ENCODE results near the gene PRR33.

Gene PRR33

GRCh38 chr11:1916132-1916985 lies 24.7 kb upstream of the PRR33 start:
- DNase-seq: no peak

GRCh38 chr11:1915795-1916131 lies 24.1 kb upstream of the PRR33 start:
- no peak for DNase-seq

GRCh38 chr11:1913271-1914060 lies 21.8 kb upstream of the PRR33 start:
- DNase-seq: no peak

- no peak for DNase-seq
Measured at GRCh38 chr11:1912289-1912878, 20.7 kb upstream of the PRR33 start.

- DNase-seq: no peak
Measured at GRCh38 chr11:1909524-1909923, 17.8 kb upstream of the PRR33 start.

GRCh38 chr11:1908618-1909017 lies 16.9 kb upstream of the PRR33 start:
- no peak for DNase-seq

DNA sequence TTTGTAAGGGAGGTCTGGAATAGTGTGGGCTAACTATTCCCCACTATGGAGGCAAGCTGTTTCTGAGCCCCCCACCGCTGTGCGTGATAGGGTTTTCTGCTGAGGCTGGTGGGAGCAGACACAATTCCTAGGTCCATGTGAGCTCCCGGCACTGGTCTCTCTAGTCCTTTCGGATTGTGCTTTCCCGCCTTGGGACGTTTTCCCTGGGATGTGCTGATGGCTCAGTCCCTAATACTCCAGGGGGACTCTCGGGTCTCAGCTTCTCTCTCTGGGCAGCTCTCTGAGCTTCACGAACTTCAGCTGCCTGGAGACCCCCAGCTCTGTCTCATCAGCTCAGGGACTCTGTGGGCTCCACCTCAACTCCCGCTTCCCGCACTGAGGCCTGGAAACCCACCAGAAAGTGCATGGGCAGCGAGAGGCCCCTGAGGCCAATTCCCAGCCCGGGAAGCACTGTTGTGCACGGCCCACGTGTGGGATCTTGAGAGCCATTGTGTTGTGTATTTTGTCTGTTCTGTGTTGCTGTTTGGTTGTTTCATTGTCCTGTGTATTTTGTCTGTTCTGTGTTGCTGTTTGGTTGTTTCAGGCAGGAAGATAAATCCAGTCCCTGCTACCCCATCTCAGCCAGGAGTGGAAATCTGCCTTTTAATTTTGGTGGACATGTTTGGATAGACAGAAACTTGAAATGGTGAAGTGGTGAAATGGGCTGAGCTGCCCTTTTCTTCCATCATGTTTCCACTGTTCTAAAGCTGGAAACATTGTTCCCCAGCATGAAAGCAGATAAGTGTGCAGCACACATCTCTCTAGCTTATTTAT lies 15.1 kb upstream of the PRR33 start:
- DNase-seq: no peak

GRCh38 chr11:1906181-1906580 lies 14.5 kb upstream of the PRR33 start:
- no peak for DNase-seq

DNA sequence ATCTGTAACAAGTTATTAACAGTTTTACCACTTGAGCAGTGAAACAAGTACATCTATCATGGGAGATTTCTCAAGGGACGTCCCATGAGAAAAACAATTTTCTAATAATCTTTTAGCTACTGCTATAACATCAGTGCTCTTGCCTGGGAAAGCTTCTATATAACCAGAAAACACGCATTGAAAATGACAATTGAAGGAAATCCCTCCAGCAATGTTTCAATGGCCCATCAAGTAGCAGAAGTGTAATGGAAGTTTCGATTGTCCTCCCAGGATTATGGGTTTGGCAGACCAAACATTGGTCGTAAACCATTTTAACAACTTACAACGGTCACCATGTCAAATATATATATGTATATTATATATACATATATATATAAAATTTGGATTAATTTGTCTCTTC lies 8.0 kb upstream of the PRR33 start:
- no peak for DNase-seq

GRCh38 chr11:1899090-1899489 lies 7.4 kb upstream of the PRR33 start:
- DNase-seq: no peak

DNA sequence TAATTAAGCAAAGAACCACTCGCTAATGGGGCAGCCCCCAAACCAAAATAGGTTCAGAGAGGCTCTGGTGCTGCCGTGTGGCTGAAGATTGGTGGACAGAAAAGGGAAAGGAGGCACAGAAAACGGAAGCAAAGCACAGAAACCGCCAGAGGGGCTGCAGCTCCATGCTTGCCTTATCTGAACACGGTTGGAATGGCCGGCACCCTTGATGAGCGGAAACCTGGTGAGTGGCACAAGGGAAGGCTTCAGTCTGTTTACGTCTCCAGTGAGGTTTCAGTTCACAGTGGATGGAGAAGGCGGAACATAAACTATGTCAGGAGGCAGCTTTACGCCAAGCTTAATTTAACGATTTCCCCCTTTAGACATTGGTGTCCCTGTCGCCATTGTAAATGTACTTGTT lies 5.2 kb upstream of the PRR33 start:
- DNase-seq: no peak

DNA sequence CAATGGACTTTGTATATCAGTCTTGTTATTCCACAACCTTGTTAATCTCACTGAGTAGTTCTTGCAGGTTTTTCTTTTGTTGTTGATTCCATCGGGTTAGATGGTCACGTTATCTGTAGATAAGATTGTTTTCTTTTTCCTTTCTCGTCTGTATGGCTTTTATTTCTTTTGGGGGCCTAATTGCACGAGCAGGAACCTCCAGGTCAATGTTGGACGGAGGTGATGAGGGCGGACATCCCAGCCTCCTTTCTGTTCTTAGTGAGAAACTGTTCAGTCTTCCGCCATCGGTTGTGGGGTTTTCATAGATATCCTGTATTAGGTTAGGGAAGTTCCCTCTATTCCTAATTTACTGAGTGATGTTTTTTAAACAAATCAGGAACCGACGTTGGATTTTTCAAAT lies 4.8 kb upstream of the PRR33 start:
- DNase-seq: no peak

GRCh38 chr11:1894759-1895158 lies 3.1 kb upstream of the PRR33 start:
- DNase-seq: no peak

- DNase-seq: no peak
Measured at GRCh38 chr11:1893581-1894359, 2.1 kb upstream of the PRR33 start.

DNA sequence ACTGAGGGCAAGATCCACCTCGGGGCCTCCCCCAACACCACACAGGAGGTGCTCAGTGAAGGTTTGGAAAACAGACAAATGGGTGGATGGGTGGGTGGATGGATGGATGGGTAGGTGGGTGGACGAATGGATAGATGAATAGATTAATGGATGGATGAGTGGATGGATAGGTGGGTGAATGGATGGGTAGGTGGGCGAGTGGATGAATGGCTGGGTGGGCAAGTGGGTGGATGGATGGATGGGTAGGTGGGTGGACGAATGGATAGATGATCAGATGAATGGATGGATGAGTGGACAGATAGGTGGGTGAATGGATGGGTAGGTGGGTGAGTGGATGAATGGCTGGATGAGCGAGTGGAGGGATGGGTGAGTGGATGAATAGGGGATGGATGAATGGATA lies 863 bp upstream of the PRR33 start:
- DNase-seq: no peak

DNA sequence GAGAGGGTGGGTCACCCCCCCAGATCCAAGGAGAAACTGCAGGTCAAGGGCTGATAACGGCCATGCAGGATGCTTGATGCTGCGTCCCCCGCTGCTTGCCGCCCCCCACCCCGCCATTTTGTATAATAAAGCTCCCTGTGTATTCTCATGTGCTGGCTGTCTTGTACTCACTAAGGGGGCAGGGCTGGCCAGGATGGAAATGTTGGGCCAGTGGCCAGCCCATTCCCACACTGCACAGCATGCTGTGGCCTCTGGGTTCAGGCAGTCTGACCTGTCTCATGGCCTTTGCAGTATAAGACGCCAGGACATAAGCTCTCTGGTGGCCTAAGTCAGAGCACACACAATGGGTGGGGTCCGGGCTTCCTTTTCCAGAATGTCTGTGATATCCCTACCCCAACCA lies 421 bp upstream of the PRR33 start:
- DNase-seq: no peak

- no peak for DNase-seq
Measured at GRCh38 chr11:1890856-1891830, 552 bp downstream of the PRR33 start.

GRCh38 chr11:1889941-1890855 lies 1.5 kb downstream of the PRR33 start:
- no peak for DNase-seq

- DNase-seq: peak; percentile 61
Measured at GRCh38 chr11:1889224-1889930, 2.3 kb downstream of the PRR33 start.
